B cell (primary cell): ENCODE measurements around the gene TMEM151A. TPM values are rescaled to one million over a fixed set of nuclear protein-coding genes. Genes with fewer than 3 reads are reported as not detected.

Experiments
- ATAC-seq: fragments of 200-7000 bp; cut with Tn5 transposase; one replicate; pipeline ENCODE4 v1.10.0; 2021; ENCODE audit warnings: low read depth, mild to moderate bottlenecking, moderate number of reproducible peaks, moderate library complexity
- CTCF ChIA-PET: fragments of 350-600 bp; sonication (Branson Sonifier 250); formaldehyde crosslinking; loops from one replicate; lab custom pipeline; 2021; ENCODE audit warnings: antibody characterized with exemption, inconsistent platforms; lab: Charles Lee
- POLR2A ChIA-PET: fragments of 350-600 bp; sonication (Branson Sonifier 250); formaldehyde crosslinking; loops from one replicate; lab custom pipeline; 2021; ENCODE audit warnings: antibody characterized with exemption; lab: Charles Lee
- DNase-seq: peaks from one replicate; pipeline ENCODE4 v3.0.0; 2013
- H2AFZ ChIP-seq: 2 replicates; pipeline ENCODE4 v1.6.1; 2012; ENCODE audit warnings: mild to moderate bottlenecking, low read depth, low read length; ENCODE audit not compliant: insufficient read depth, poor library complexity, severe bottlenecking
- H3K27ac ChIP-seq, 2 donors: 1 replicate in 1 of 2; 2 replicates in 1 of 2; pipeline ENCODE4 v1.5.1; 2012 to 2013; ENCODE audit warnings: low read length in 2 of 2, mild to moderate bottlenecking in 2 of 2, moderate library complexity in 1 of 2
- H3K27me3 ChIP-seq, 4 experiments: fragments of 200-600 bp in 1 of 4; sonication (generic) in 1 of 4; replicated peaks in 1 of 4; 1 replicate in 2 of 4; 2 replicates in 2 of 4; pipeline versions ENCODE4 v1.6.1 to v1.7.0; 2013 to 2016; ENCODE audit warnings: low read length in 3 of 4, mild to moderate bottlenecking in 2 of 4, mixed read lengths in 1 of 4, moderate library complexity in 1 of 4; ENCODE audit not compliant: insufficient read depth in 4 of 4, control insufficient read depth in 3 of 4; ENCODE audit errors: control extremely low read depth in 1 of 4
- H3K36me3 ChIP-seq, 2 experiments: replicated peaks in 1 of 2; 1 replicate in 1 of 2; 2 replicates in 1 of 2; pipeline versions ENCODE4 v1.6.1 to v1.7.1; 2013; ENCODE audit warnings: low read length in 1 of 2; ENCODE audit not compliant: insufficient read depth in 2 of 2, control insufficient read depth in 1 of 2; ENCODE audit errors: control extremely low read depth in 1 of 2, extremely low read depth in 1 of 2
- H3K4me1 ChIP-seq, 2 donors: fragments of 200-600 bp in 1 of 2; sonication (generic) in 1 of 2; 1 replicate in 1 of 2; 2 replicates in 1 of 2; pipeline versions ENCODE4 v1.5.1 to v1.6.1; 2013 to 2017; ENCODE audit warnings: low read length in 2 of 2; ENCODE audit not compliant: control insufficient read depth in 2 of 2, insufficient read depth in 2 of 2
- H3K4me2 ChIP-seq: replicated peaks from 2 replicates; pipeline ENCODE3; 2012; ENCODE audit warnings: mild to moderate bottlenecking, low read depth, low read length; ENCODE audit not compliant: poor library complexity, severe bottlenecking
- H3K4me3 ChIP-seq, 5 experiments: fragments of 200-600 bp in 1 of 5; sonication (generic) in 1 of 5; 1 replicate in 3 of 5; 2 replicates in 2 of 5; pipeline versions ENCODE4 v1.5.1 to v1.7.0; 2011 to 2016; ENCODE audit warnings: low read length in 4 of 5, mild to moderate bottlenecking in 4 of 5, low read depth in 2 of 5, control low read depth in 1 of 5, moderate library complexity in 1 of 5; ENCODE audit not compliant: insufficient read depth in 1 of 5; ENCODE audit errors: control extremely low read depth in 1 of 5, extremely low read depth in 1 of 5
- H3K79me2 ChIP-seq: fragments of 200-600 bp; sonication (generic); one replicate; pipeline ENCODE4 v1.6.0; 2016; ENCODE audit warnings: low read length; ENCODE audit not compliant: control insufficient read depth, insufficient read depth
- H3K9ac ChIP-seq: fragments of 200-600 bp; sonication (generic); 2 replicates; pipeline ENCODE4 v1.6.1; 2017; ENCODE audit warnings: mild to moderate bottlenecking, low read length, moderate library complexity
- H3K9me3 ChIP-seq, 3 donors: one replicate each; pipeline versions ENCODE4 v1.6.1 to v1.7.1; 2013; ENCODE audit warnings: low read length in 2 of 3; ENCODE audit not compliant: control insufficient read depth in 2 of 3, insufficient read depth in 1 of 3; ENCODE audit errors: control extremely low read depth in 1 of 3
- H4K20me1 ChIP-seq: 2 replicates; pipeline ENCODE4 v1.6.0; 2012; ENCODE audit warnings: mild to moderate bottlenecking, low read length; ENCODE audit not compliant: insufficient read depth, control insufficient read depth, poor library complexity, severe bottlenecking
- H3K27ac Mint-ChIP-seq: one replicate; pipeline ENCODE4 v1.8.0; 2021; ENCODE audit warnings: mixed read lengths
- H3K27me3 Mint-ChIP-seq: one replicate; pipeline ENCODE4 v1.8.0; 2021; ENCODE audit warnings: mixed read lengths
- H3K4me1 Mint-ChIP-seq: one replicate; pipeline ENCODE4 v1.8.0; 2021; ENCODE audit warnings: mixed read lengths
- H3K4me3 Mint-ChIP-seq: one replicate; pipeline ENCODE4 v1.8.0; 2021; ENCODE audit warnings: mixed read lengths
- H3K9me3 Mint-ChIP-seq: one replicate; pipeline ENCODE4 v1.8.0; 2022; ENCODE audit warnings: mixed read lengths; ENCODE audit not compliant: insufficient read depth
- CTCF ChIP-seq: fragments of 200-600 bp; IDR thresholded peaks from one replicate; pipeline ENCODE4 v1.8.0; 2022; ENCODE audit warnings: antibody characterized with exemption, mild to moderate bottlenecking
- EZH2 ChIP-seq: IDR thresholded peaks from 2 replicates; pipeline ENCODE4 v1.6.1; 2012; ENCODE audit warnings: borderline replicate concordance, low read depth, mild to moderate bottlenecking, moderate library complexity, low read length; ENCODE audit not compliant: insufficient read depth, poor library complexity, severe bottlenecking
- WGBS: methylation state at CpG from one replicate; pipeline ENCODE4 v1.1.5; 2013; ENCODE audit warnings: missing lambda C conversion rate; ENCODE audit not compliant: insufficient coverage; 5-methylcytosine and 5-hydroxymethylcytosine counted together
- intact Hi-C: fragments of 100-400 bp; cut with micrococcal nuclease; formaldehyde crosslinking; loops from one replicate; pipeline ENCODE4 v1.10.0; 2022
- polyA plus RNA-seq: library from polyadenylated mRNA; depleted of rRNA; stranded (reverse); fragments of >200 nt; gene quantifications from 2 replicates; pipeline ENCODE4 v1.2.3, GENCODE V29; 2012
- total RNA-seq, 2 donors: library from RNA; stranded (reverse); fragments of 120-200 nt in 1 of 2; gene quantifications; 1 replicate in 1 of 2; 2 replicates in 1 of 2; pipeline versions ENCODE4 v1.2.3 to v1.2.4, GENCODE V29; 2013 to 2022

Gene TMEM151A
- total and polyA plus RNA-seq, 2 donors (not counting 1 experiment from before 2014, with no cell fraction given) = 0.17 to 1.1 TPM

GRCh38 chr11:66277471-66278362, 14.0 kb upstream of the TMEM151A start, which contains the start of gene CNIH2:
Gene CNIH2 (plus strand): TSS chr11:66278175. CDS start chr11:66278457, 282 bp downstream.
- Histone ChIP-seq H3K79me2 (peaks cover 10% of the 10 kb centered on the region), H4K20me1 (peaks cover 39% of the 10 kb centered on the region), H3K9ac (peak within 1 kb of the TSS; percentile 39), H3K27me3 (peaks cover 0 to 16% (median 3%) of the 10 kb centered on the region in 4 experiments), H3K4me3 (peak within 1 kb of the TSS in 3 of 5 experiments; percentile 32 to 50 (median 40)), H2AFZ (peak within 1 kb of the TSS; percentile 22), H3K27ac (no peak within 1 kb of the TSS), H3K36me3 (peaks cover 0 to 38% of the 10 kb centered on the region in 2 experiments), H3K4me1 (peaks cover 22 to 27% of the 10 kb centered on the region in 2 donors), H3K4me2 (peak within 1 kb of the TSS; percentile 95), H3K9me3 (no peaks in the 10 kb centered on the region)
- intact Hi-C loops = no loop called here
- Mint-ChIP-seq H3K27me3 (peaks cover 3% of the 10 kb centered on the region), H3K4me1 (peaks cover 34% of the 10 kb centered on the region), H3K4me3 (peak within 1 kb of the TSS; percentile 68), H3K27ac (peak within 1 kb of the TSS; percentile 3), H3K9me3 (no peaks in the 10 kb centered on the region)
- CTCF ChIA-PET = no interaction called here
- POLR2A ChIA-PET = interaction anchor here (0.6 to 0.9 kb wide), 3 partner anchors 9 to 35 kb away, joined by 3 to 8 read pairs (median 5); no protein-coding TSS in a partner anchor
- 2% methylated on average over 84 of the region's 84 CpGs for WGBS
- DNase-seq = peak; percentile 78
- TF ChIP-seq CTCF (no peak), EZH2 (no peak)
- ATAC-seq = peak; percentile 44
